ENCODE measurements around the gene ZNF12. TPM values are rescaled to one million over a fixed set of nuclear protein-coding genes. Genes with fewer than 3 reads are reported as not detected.

The ZNF12 gene
- total and polyA plus RNA-seq, 4 donors, result 4.4 to 9.9 (median 7.6) TPM

GRCh38 chr7:6700793-6701192 is 6.0 kb downstream of the ZNF12 start:
- TF ChIP-seq TAF1 (conservative IDR thresholded peaks at IDR 0.05) (no peak), REST (IDR thresholded peaks at IDR 0.05) (no peak), GABPA (IDR thresholded peaks at IDR 0.05 in 1 of 2, conservative IDR thresholded peaks at IDR 0.05 in 1 of 2) (no peak)
- 98% methylated on average over 5 of the region's 5 CpGs for WGBS
- H3K9me3 ChIP-seq (ENCODE audit: control insufficient read depth in 4 of 4, low read length in 3 of 4), result peaks cover 31 to 51% (median 48%) of the 10 kb centered on the region in 4 donors

GRCh38 chr7:6691609-6692106 is 15.1 kb downstream of the ZNF12 start:
- H3K9me3 ChIP-seq (ENCODE audit: control insufficient read depth in 4 of 4, low read length in 3 of 4), result peaks cover 51 to 98% (median 85%) of the 10 kb centered on the region in 4 donors
- peaks cover 30 to 95% (median 92%) of the 10 kb centered on the region in 4 donors for H3K36me3 ChIP-seq (ENCODE audit: control insufficient read depth in 4 of 4, insufficient read depth in 3 of 4, low read depth in 1 of 4, low read length in 3 of 4)
- no peaks in the 10 kb centered on the region for H3K4me1 ChIP-seq (ENCODE audit: control insufficient read depth in 4 of 4, insufficient read depth in 4 of 4, low read length in 3 of 4)
- TF ChIP-seq HNF4A (conservative IDR thresholded peaks at IDR 0.05) (no peak), FOXA1 (IDR thresholded peaks at IDR 0.05) (no peak), HNF4G (IDR thresholded peaks at IDR 0.05) (no peak), YY1 (IDR thresholded peaks at IDR 0.05) (no peak), RAD21 (IDR thresholded peaks at IDR 0.05) (no peak), NR2F2 (IDR thresholded peaks at IDR 0.05) (no peak), GABPA (IDR thresholded peaks at IDR 0.05 in 1 of 2, conservative IDR thresholded peaks at IDR 0.05 in 1 of 2) (no peak), REST (IDR thresholded peaks at IDR 0.05) (no peak)
- TF ChIP-seq, protein P1, sequence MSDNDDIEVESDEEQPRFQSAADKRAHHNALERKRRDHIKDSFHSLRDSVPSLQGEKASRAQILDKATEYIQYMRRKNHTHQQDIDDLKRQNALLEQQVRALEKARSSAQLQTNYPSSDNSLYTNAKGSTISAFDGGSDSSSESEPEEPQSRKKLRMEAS (IDR thresholded peaks at IDR 0.05), result no peak
- TF ChIP-seq, protein P2, sequence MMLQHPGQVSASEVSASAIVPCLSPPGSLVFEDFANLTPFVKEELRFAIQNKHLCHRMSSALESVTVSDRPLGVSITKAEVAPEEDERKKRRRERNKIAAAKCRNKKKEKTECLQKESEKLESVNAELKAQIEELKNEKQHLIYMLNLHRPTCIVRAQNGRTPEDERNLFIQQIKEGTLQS (IDR thresholded peaks at IDR 0.05), result no peak
- H3K27me3 ChIP-seq (ENCODE audit: control insufficient read depth in 4 of 4, insufficient read depth in 4 of 4, low read length in 3 of 4), result no peaks in the 10 kb centered on the region
- DNase-seq (ENCODE audit: low spot score), result no peak
- peak overlapping the region in 2 of 3 donors; percentile 15 to 35 for H3K4me3 ChIP-seq (ENCODE audit: low read depth in 1 of 3, low read length in 3 of 3)
- 99% methylated on average over 5 of the region's 5 CpGs for WGBS
- H3K9ac ChIP-seq (ENCODE audit: low read depth in 1 of 2, low read length in 2 of 2), result no peak overlapping the region
- H3K27ac ChIP-seq (ENCODE audit: low read depth in 1 of 2, low read length in 2 of 2), result no peak overlapping the region

More at GRCh38 chr7:6700793-6701192, 6.0 kb downstream of the ZNF12 start:
- Histone ChIP-seq H3K9ac (ENCODE audit: low read depth in 1 of 2, low read length in 2 of 2) (no peak overlapping the region), H3K27ac (ENCODE audit: low read depth in 1 of 2, low read length in 2 of 2) (no peak overlapping the region), H3K36me3 (ENCODE audit: control insufficient read depth in 4 of 4, insufficient read depth in 3 of 4, low read depth in 1 of 4, low read length in 3 of 4) (peaks cover 32 to 75% (median 67%) of the 10 kb centered on the region in 4 donors), H3K27me3 (ENCODE audit: control insufficient read depth in 4 of 4, insufficient read depth in 4 of 4, low read length in 3 of 4) (no peaks in the 10 kb centered on the region), H3K4me1 (ENCODE audit: control insufficient read depth in 4 of 4, insufficient read depth in 4 of 4, low read length in 3 of 4) (peaks cover 0 to 13% (median 8%) of the 10 kb centered on the region in 4 donors), H3K4me3 (ENCODE audit: low read depth in 1 of 3, low read length in 3 of 3) (peak overlapping the region in 1 of 3 donors; percentile 15)
- DNase-seq (ENCODE audit: low spot score), result no peak

All from liver (tissue), 9 donors.